HG03039 (cell line): ENCODE data around the gene ABCC6.
"Not testable (repeated sequence)": the region's sequence is repeated elsewhere in the genome, so short reads cannot be mapped to it uniquely, and the experiment has no call there.

Source experiments
- ATAC-seq: cut with Tn5 transposase; IDR thresholded peaks from one replicate; pipeline ENCODE4 v1.9.1; 2021; ENCODE audit warnings: mild to moderate bottlenecking, moderate library complexity; ENCODE audit not compliant: unreplicated experiment

The ABCC6 gene

GRCh38 chr16:16190966-16191365 lies 32.3 kb downstream of the ABCC6 start:
- not testable (repeated sequence) for ATAC-seq

- no peak for ATAC-seq
Measured at GRCh38 chr16:16190546-16190945, 32.7 kb downstream of the ABCC6 start.

- ATAC-seq, result no peak
Measured at GRCh38 chr16:16189842-16190241, 33.5 kb downstream of the ABCC6 start.

- ATAC-seq, result no peak
Measured at GRCh38 chr16:16188827-16189226, 34.5 kb downstream of the ABCC6 start.

GRCh38 chr16:16186820-16187219 lies 36.5 kb downstream of the ABCC6 start:
- ATAC-seq, result no peak

GRCh38 chr16:16185095-16185494 lies 38.2 kb downstream of the ABCC6 start:
- no peak for ATAC-seq

GRCh38 chr16:16184594-16184993 lies 38.7 kb downstream of the ABCC6 start:
- ATAC-seq, result no peak

- ATAC-seq, result no peak
Measured at GRCh38 chr16:16183562-16183961, 39.7 kb downstream of the ABCC6 start.

GRCh38 chr16:16182918-16183317 lies 40.4 kb downstream of the ABCC6 start:
- ATAC-seq, result no peak

- ATAC-seq, result not testable (repeated sequence)
Measured at GRCh38 chr16:16181748-16182147, 41.5 kb downstream of the ABCC6 start.

GRCh38 chr16:16178455-16179162 lies 44.7 kb downstream of the ABCC6 start:
- ATAC-seq, result no peak

- ATAC-seq, result no peak
Measured at GRCh38 chr16:16176328-16176727, 47.0 kb downstream of the ABCC6 start.

GRCh38 chr16:16175296-16175695 lies 48.0 kb downstream of the ABCC6 start:
- no peak for ATAC-seq

GRCh38 chr16:16172991-16173390 lies 50.3 kb downstream of the ABCC6 start:
- no peak for ATAC-seq

GRCh38 chr16:16171332-16171919 lies 51.9 kb downstream of the ABCC6 start:
- ATAC-seq, result no peak

GRCh38 chr16:16169615-16170014 lies 53.7 kb downstream of the ABCC6 start:
- ATAC-seq, result no peak

GRCh38 chr16:16168431-16168830 lies 54.9 kb downstream of the ABCC6 start:
- ATAC-seq, result no peak

GRCh38 chr16:16167927-16168326 lies 55.4 kb downstream of the ABCC6 start:
- ATAC-seq, result no peak

- no peak for ATAC-seq
Measured at GRCh38 chr16:16166949-16167348, 56.3 kb downstream of the ABCC6 start.

GRCh38 chr16:16166085-16166484 lies 57.2 kb downstream of the ABCC6 start:
- no peak for ATAC-seq

GRCh38 chr16:16164243-16164642 lies 59.1 kb downstream of the ABCC6 start:
- no peak for ATAC-seq

GRCh38 chr16:16163571-16163970 lies 59.7 kb downstream of the ABCC6 start:
- ATAC-seq, result no peak

GRCh38 chr16:16163109-16163508 lies 60.2 kb downstream of the ABCC6 start:
- ATAC-seq, result no peak
